ENCODE measurements around the gene SGSM1. TPM values are rescaled to one million over a fixed set of nuclear protein-coding genes. Genes with fewer than 3 reads are reported as not detected.

Gene SGSM1
- polyA plus RNA-seq, 1 of the 3 experiments (the other 2 are of a cell fraction), result 0.15 TPM

DNA sequence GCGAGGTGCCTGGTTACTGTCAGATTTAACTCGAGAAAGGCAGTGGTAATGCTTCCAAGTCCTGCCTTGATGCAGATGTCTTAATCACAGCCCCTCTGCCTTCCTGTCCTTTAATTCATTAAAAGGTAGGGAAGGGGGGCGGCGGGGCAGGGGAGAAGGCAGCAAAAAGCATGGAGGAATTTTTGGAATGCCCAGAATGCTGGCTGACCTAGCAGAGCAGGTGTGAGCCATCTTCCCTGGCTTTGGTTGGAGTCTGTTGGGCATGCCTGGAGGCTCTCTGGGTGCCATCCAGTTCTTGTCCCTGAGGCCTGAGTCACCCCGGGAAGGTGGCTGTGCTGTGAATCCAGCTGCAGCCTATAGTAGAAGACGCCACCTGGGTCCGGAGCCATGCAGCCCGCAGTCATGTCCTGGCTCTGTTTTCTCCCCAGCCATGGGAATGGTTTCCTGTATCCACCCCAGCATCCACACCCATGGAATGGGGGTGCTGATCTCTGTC is 162.1 kb downstream of the SGSM1 start:
- WGBS (ENCODE audit: low lambda C conversion rate), result 35% methylated on average over 6 of the region's 8 CpGs
- peaks cover 57% of the 10 kb centered on the region for H3K79me2 ChIP-seq (ENCODE audit: insufficient read depth)
- TF ChIP-seq YY1 (IDR thresholded peaks at IDR 0.05; ENCODE audit: low read depth) (no peak), JUND (IDR thresholded peaks at IDR 0.05) (peak; percentile 59; the same call in 1 of the 2 replicates), FOSL2 (IDR thresholded peaks at IDR 0.05; ENCODE audit: borderline replicate concordance, low read depth) (peak; percentile 45; the same call in 1 of the 2 replicates), SIN3A (IDR thresholded peaks at IDR 0.05; ENCODE audit: borderline replicate concordance, low read depth, low read length) (no peak), GABPA (IDR thresholded peaks at IDR 0.05; ENCODE audit: low read depth) (no peak), TEAD4 (IDR thresholded peaks at IDR 0.05; ENCODE audit: borderline replicate concordance, insufficient read depth) (peak; percentile 96), EZH2phosphoT487 (IDR thresholded peaks at IDR 0.05; ENCODE audit: borderline replicate concordance, low read depth) (no peak), ELF1 (IDR thresholded peaks at IDR 0.05) (no peak), MEF2A (IDR thresholded peaks at IDR 0.05; ENCODE audit: borderline replicate concordance, low read depth) (no peak), SMC3 (IDR thresholded peaks at IDR 0.05; ENCODE audit: low read depth, low read length) (no peak), NFIC (IDR thresholded peaks at IDR 0.05; ENCODE audit: borderline replicate concordance) (peak; percentile 65), RAD21 (IDR thresholded peaks at IDR 0.05; ENCODE audit: low read length) (no peak), NRF1 (IDR thresholded peaks at IDR 0.05; ENCODE audit: low read depth, low read length) (no peak), RXRA (IDR thresholded peaks at IDR 0.05; ENCODE audit: borderline replicate concordance, low read depth) (peak; percentile 72; the same call in 1 of the 2 replicates), RFX5 (IDR thresholded peaks at IDR 0.05; ENCODE audit: low read length) (no peak), TAF1 (IDR thresholded peaks at IDR 0.05; ENCODE audit: borderline replicate concordance, low read depth, low read length) (no peak), POLR2AphosphoS5 (IDR thresholded peaks at IDR 0.05; ENCODE audit: low read depth, low read length) (peak; percentile 22; the same call in 1 of the 2 replicates), FOXM1 (IDR thresholded peaks at IDR 0.05; ENCODE audit: low read depth) (0 out of 2 replicates have a peak, but pooled peaks have one; percentile 36), RCOR1 (IDR thresholded peaks at IDR 0.05; ENCODE audit: low read length) (no peak)
- TF ChIP-seq, protein P1, sequence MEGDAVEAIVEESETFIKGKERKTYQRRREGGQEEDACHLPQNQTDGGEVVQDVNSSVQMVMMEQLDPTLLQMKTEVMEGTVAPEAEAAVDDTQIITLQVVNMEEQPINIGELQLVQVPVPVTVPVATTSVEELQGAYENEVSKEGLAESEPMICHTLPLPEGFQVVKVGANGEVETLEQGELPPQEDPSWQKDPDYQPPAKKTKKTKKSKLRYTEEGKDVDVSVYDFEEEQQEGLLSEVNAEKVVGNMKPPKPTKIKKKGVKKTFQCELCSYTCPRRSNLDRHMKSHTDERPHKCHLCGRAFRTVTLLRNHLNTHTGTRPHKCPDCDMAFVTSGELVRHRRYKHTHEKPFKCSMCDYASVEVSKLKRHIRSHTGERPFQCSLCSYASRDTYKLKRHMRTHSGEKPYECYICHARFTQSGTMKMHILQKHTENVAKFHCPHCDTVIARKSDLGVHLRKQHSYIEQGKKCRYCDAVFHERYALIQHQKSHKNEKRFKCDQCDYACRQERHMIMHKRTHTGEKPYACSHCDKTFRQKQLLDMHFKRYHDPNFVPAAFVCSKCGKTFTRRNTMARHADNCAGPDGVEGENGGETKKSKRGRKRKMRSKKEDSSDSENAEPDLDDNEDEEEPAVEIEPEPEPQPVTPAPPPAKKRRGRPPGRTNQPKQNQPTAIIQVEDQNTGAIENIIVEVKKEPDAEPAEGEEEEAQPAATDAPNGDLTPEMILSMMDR (IDR thresholded peaks at IDR 0.05), result no peak
- TF ChIP-seq, protein P2, sequence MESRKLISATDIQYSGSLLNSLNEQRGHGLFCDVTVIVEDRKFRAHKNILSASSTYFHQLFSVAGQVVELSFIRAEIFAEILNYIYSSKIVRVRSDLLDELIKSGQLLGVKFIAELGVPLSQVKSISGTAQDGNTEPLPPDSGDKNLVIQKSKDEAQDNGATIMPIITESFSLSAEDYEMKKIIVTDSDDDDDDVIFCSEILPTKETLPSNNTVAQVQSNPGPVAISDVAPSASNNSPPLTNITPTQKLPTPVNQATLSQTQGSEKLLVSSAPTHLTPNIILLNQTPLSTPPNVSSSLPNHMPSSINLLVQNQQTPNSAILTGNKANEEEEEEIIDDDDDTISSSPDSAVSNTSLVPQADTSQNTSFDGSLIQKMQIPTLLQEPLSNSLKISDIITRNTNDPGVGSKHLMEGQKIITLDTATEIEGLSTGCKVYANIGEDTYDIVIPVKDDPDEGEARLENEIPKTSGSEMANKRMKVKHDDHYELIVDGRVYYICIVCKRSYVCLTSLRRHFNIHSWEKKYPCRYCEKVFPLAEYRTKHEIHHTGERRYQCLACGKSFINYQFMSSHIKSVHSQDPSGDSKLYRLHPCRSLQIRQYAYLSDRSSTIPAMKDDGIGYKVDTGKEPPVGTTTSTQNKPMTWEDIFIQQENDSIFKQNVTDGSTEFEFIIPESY (IDR thresholded peaks at IDR 0.05; ENCODE audit: borderline replicate concordance, low read depth), result no peak
- TF ChIP-seq, protein P3, sequence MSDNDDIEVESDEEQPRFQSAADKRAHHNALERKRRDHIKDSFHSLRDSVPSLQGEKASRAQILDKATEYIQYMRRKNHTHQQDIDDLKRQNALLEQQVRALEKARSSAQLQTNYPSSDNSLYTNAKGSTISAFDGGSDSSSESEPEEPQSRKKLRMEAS (IDR thresholded peaks at IDR 0.05; ENCODE audit: low read depth), result peak; percentile 67; the same call in 1 of the 2 replicates
- TF ChIP-seq, protein P4, sequence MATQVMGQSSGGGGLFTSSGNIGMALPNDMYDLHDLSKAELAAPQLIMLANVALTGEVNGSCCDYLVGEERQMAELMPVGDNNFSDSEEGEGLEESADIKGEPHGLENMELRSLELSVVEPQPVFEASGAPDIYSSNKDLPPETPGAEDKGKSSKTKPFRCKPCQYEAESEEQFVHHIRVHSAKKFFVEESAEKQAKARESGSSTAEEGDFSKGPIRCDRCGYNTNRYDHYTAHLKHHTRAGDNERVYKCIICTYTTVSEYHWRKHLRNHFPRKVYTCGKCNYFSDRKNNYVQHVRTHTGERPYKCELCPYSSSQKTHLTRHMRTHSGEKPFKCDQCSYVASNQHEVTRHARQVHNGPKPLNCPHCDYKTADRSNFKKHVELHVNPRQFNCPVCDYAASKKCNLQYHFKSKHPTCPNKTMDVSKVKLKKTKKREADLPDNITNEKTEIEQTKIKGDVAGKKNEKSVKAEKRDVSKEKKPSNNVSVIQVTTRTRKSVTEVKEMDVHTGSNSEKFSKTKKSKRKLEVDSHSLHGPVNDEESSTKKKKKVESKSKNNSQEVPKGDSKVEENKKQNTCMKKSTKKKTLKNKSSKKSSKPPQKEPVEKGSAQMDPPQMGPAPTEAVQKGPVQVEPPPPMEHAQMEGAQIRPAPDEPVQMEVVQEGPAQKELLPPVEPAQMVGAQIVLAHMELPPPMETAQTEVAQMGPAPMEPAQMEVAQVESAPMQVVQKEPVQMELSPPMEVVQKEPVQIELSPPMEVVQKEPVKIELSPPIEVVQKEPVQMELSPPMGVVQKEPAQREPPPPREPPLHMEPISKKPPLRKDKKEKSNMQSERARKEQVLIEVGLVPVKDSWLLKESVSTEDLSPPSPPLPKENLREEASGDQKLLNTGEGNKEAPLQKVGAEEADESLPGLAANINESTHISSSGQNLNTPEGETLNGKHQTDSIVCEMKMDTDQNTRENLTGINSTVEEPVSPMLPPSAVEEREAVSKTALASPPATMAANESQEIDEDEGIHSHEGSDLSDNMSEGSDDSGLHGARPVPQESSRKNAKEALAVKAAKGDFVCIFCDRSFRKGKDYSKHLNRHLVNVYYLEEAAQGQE (IDR thresholded peaks at IDR 0.05; ENCODE audit: low read depth, low read length), result no peak
- TF ChIP-seq, protein P5, sequence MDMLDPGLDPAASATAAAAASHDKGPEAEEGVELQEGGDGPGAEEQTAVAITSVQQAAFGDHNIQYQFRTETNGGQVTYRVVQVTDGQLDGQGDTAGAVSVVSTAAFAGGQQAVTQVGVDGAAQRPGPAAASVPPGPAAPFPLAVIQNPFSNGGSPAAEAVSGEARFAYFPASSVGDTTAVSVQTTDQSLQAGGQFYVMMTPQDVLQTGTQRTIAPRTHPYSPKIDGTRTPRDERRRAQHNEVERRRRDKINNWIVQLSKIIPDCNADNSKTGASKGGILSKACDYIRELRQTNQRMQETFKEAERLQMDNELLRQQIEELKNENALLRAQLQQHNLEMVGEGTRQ (IDR thresholded peaks at IDR 0.05; ENCODE audit: borderline replicate concordance, low read depth, low read length), result no peak
- TF ChIP-seq, protein P6, sequence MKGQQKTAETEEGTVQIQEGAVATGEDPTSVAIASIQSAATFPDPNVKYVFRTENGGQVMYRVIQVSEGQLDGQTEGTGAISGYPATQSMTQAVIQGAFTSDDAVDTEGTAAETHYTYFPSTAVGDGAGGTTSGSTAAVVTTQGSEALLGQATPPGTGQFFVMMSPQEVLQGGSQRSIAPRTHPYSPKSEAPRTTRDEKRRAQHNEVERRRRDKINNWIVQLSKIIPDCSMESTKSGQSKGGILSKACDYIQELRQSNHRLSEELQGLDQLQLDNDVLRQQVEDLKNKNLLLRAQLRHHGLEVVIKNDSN (IDR thresholded peaks at IDR 0.05; ENCODE audit: borderline replicate concordance, low read depth), result no peak

More for the DNA sequence above, 162.1 kb downstream of the SGSM1 start:
- H2AFZ ChIP-seq (ENCODE audit: low read depth), result no peak overlapping the region
- H3K4me1 ChIP-seq (ENCODE audit: control insufficient read depth in 1 of 2, insufficient read depth in 2 of 2, low read depth in 1 of 2, low read length in 1 of 2), result peaks cover 27 to 30% of the 10 kb centered on the region in 2 experiments
- ChIA-PET CTCF (interaction anchor here (1.1 kb wide), 1 partner anchor 81 kb away, joined by 3 read pairs; no protein-coding TSS in a partner anchor), POLR2A (no interaction called here)
- H4K20me1 ChIP-seq (ENCODE audit: insufficient read depth), result no peaks in the 10 kb centered on the region
- H3K27ac ChIP-seq (ENCODE audit: low read depth in 2 of 2, low read length in 1 of 2), result peak overlapping the region; percentile 96
- no peak overlapping the region for H3K4me3 ChIP-seq (ENCODE audit: low read depth in 2 of 2, low read length in 1 of 2)
- no peaks in the 10 kb centered on the region for H3K9me3 ChIP-seq
- no peak overlapping the region for H3K9ac ChIP-seq
- H3K9me2 ChIP-seq, result no peaks in the 10 kb centered on the region
- no peaks in the 10 kb centered on the region for H3K27me3 ChIP-seq (ENCODE audit: insufficient read depth)
- DNase-seq, result no peak
- H3K36me3 ChIP-seq (replicated peaks in 1 of 2; ENCODE audit: control insufficient read depth in 1 of 2, insufficient read depth in 2 of 2, low read length in 1 of 2), result no peaks in the 10 kb centered on the region
- peak overlapping the region; percentile 51; the same call in 1 of the 2 replicates for H3K4me2 ChIP-seq
- peaks cover 35% of the 10 kb centered on the region for H3F3A ChIP-seq (replicated peaks; ENCODE audit: insufficient read depth)

All from SK-N-SH (cell line).